Adrenal gland (tissue), 5 donors: ENCODE data around the gene PAQR5.

Experiments used
- POLR2A ChIP-seq, 2 donors: fragments of 450-650 bp; IDR thresholded peaks; one replicate each; pipeline ENCODE4 v1.6.1; 2017; ENCODE audit warnings: antibody characterized with exemption in 2 of 2, mild to moderate bottlenecking in 2 of 2, moderate library complexity in 1 of 2
- TF ChIP-seq, protein P1 (sequence below), 6 experiments: fragments of 450-650 bp in 4 of 6; fragments of 200-600 bp in 2 of 6; sonication (generic) in 1 of 6; IDR thresholded peaks; 1 replicate in 5 of 6; 2 replicates in 1 of 6; pipeline versions ENCODE4 v1.5.1 to v1.8.0; 2016 to 2021; ENCODE audit warnings: antibody characterized with exemption in 6 of 6, mild to moderate bottlenecking in 2 of 6, moderate library complexity in 1 of 6
- donor health status: DM: no; HTN: no; CAD: no.

DNA sequence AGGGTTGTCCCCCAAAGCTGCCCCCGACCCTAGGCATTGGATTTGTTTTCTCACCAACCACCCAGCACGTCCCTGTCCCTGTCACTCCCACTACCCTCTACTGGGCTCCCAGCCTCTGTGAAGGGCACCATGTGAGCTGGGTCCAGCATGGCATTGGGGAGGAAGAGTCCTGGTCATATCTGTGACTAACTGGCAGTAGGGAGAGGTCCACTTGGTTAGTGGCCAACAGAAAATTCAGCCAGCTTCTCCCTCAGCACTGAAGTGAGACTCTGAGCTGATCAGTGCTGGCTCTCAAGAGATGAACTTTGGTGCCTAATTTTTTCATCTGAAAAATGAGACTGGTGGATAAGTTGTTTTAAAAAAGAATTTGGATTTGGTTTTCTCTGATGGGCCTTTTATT lies 104.1 kb downstream of the PAQR5 start:
- TF ChIP-seq, protein P1, sequence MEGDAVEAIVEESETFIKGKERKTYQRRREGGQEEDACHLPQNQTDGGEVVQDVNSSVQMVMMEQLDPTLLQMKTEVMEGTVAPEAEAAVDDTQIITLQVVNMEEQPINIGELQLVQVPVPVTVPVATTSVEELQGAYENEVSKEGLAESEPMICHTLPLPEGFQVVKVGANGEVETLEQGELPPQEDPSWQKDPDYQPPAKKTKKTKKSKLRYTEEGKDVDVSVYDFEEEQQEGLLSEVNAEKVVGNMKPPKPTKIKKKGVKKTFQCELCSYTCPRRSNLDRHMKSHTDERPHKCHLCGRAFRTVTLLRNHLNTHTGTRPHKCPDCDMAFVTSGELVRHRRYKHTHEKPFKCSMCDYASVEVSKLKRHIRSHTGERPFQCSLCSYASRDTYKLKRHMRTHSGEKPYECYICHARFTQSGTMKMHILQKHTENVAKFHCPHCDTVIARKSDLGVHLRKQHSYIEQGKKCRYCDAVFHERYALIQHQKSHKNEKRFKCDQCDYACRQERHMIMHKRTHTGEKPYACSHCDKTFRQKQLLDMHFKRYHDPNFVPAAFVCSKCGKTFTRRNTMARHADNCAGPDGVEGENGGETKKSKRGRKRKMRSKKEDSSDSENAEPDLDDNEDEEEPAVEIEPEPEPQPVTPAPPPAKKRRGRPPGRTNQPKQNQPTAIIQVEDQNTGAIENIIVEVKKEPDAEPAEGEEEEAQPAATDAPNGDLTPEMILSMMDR (IDR thresholded peaks at IDR 0.05), result no peak
- no peak for TF ChIP-seq POLR2A (IDR thresholded peaks at IDR 0.05)
